Choroid plexus epithelial cell (primary cell): Measurements from ENCODE around the gene SMIM33.
"Not testable (repeated sequence)": the region's sequence is repeated elsewhere in the genome, so short reads cannot be mapped to it uniquely, and the experiment has no call there.

Experiments
- DNase-seq: peaks from one replicate; pipeline ENCODE4 v3.0.0-alpha.2; 2010; ENCODE audit warnings: low read depth
- H3K4me3 ChIP-seq: 2 replicates; pipeline ENCODE4 v1.5.1; 2011; ENCODE audit warnings: low read depth, mild to moderate bottlenecking, control low read depth, low read length, moderate library complexity
- TF ChIP-seq, protein P1 (sequence below): conservative IDR thresholded peaks from 2 replicates; pipeline ENCODE4 v1.5.1; 2011; ENCODE audit warnings: low read depth, mild to moderate bottlenecking, control low read depth, inconsistent platforms, low read length, moderate library complexity

SMIM33 gene

DNA sequence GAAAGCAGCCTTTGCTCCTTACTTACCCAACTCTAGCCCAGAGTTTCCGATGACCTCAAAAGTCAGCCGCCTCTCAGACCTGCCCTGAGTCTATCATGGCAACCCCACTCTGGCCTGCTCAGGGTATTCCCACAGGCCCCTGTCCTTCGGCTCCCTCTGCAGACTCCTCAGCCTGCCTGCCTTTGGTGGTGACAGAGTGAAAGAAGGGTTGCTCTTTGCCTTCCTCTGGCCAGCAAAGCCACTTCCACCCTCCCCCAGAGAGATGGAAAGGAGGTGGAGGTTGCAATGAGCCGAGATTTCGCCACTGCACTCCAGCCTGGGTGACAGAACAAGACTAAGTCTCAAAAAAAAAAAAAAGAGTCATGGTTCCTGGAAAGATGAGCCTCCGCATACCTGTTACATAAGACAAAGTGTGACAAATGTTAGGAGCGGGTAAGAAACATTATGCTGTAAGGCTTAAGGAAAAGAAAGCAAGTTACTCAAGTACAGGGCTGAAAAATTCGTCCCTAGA lies 2.3 kb upstream of the SMIM33 start:
- no peak for DNase-seq
- no peak overlapping the region for H3K4me3 ChIP-seq
- TF ChIP-seq, protein P1, sequence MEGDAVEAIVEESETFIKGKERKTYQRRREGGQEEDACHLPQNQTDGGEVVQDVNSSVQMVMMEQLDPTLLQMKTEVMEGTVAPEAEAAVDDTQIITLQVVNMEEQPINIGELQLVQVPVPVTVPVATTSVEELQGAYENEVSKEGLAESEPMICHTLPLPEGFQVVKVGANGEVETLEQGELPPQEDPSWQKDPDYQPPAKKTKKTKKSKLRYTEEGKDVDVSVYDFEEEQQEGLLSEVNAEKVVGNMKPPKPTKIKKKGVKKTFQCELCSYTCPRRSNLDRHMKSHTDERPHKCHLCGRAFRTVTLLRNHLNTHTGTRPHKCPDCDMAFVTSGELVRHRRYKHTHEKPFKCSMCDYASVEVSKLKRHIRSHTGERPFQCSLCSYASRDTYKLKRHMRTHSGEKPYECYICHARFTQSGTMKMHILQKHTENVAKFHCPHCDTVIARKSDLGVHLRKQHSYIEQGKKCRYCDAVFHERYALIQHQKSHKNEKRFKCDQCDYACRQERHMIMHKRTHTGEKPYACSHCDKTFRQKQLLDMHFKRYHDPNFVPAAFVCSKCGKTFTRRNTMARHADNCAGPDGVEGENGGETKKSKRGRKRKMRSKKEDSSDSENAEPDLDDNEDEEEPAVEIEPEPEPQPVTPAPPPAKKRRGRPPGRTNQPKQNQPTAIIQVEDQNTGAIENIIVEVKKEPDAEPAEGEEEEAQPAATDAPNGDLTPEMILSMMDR = peak; percentile 20

DNA sequence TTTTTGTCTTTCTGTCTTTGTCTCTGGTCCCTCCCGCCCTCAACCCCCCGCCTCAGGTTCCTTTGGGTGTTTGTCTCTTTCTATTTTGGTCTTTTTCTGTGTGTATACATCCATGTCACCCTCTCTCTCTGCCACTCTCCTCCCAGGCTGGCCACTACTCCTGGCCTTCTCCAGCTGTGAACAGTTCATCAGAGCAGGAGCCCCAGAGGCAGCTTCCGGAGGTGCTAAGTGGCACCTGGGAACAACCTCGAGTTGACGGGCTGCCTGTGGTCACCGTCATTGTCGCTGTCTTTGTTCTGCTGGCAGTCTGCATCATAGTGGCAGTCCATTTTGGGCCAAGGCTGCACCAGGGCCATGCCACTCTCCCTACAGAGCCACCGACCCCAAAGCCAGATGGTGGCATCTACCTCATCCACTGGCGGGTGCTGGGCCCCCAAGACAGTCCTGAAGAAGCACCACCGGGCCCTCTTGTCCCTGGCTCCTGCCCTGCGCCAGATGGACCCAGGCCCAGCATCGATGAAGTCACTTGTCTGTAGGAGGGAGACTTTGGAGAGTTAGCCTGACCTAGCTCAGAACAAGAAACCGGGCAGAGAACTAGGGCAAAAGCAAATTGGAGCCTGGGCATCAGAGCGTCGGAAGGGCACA lies 1.7 kb downstream of the SMIM33 start:
- DNase-seq = no peak
- TF ChIP-seq, protein P1 = no peak
- H3K4me3 ChIP-seq = no peak overlapping the region

DNA sequence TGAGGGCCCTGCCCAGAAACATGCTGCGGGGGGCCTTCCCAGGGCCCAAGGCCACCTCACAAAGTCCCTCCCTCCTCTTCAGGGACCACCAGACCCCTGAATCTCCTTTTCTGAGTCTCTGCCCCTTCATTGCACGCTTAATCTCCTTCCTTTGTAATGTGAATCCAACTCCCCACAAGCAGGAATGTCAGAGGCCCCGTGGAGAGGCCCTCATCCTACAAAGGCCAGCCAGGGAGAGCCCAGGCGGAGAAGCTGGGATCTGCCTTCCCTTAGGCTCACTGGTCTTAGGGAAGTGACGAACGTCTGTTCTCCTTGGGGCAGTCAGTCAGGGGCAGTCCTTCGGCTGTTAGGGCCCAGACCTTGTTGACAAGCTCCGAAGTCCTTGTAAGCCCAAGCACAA lies 2.3 kb downstream of the SMIM33 start:
- TF ChIP-seq, protein P1 = no peak
- no peak overlapping the region for H3K4me3 ChIP-seq
- peak; percentile 17 for DNase-seq

DNA sequence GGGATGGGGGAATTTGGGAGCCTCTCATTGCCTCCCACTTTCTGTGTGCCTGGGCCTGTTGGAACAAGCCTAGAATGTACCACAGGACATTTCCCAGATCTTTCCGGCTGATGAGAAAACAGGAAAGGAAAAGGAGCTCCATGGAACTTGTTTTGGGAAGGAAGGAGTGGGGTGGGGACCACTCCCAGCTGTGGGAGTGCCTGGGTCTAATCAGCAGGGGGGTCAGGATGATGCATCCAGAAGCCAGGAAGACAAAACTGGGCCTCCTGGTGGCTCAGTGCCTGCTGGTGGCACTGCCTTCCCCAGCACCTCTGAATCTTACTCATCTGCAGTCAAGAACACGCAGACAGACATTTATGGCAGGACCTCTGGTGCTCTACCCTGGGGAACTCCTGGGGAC lies 2.8 kb downstream of the SMIM33 start:
- H3K4me3 ChIP-seq = no peak overlapping the region
- DNase-seq = no peak
- TF ChIP-seq, protein P1 = no peak

DNA sequence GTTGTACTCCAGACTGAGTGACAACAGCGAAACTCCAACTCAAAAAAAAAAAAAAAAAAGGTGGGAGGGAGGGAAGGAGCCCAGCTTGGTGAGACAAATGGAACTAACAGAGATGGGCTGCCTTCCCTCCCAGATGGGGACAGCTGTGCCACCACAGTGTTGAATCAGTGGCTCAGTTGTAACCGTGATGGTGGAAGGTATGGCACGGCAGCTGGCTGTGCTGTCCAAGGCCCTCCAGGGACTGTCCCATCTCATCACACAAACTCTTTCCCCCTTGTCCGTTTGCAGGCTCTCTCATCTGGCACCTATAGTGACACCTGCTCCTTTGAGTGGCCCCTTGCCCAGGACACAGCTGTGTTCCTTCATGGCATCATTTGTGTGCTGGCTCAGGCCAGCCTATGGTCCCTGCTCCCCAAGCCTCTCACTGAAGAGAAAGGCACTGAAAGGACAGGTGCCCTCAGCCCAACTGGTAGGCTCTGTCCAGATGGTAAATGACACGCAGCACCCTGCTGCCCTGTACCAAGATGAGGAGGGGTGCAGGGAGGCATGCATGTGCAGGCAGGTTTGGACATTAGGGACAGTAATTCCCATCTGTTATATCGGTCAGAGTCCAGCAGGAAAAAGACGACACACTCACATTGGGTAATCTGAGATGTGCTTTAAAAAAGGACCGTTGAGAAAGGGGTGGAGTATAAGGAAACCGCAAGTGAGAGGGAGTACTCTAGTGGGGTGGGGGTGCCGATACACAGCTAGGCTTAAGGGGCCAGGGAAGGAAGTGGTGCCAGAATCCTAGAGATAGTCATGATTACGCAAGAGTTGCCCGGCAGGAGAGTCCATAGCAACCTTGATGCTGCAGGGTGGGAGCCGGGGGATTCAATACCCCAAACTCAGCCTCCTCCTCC lies 4.3 kb downstream of the SMIM33 start:
- TF ChIP-seq, protein P1 = no peak
- no peak overlapping the region for H3K4me3 ChIP-seq
- peak; percentile 83 for DNase-seq

DNA sequence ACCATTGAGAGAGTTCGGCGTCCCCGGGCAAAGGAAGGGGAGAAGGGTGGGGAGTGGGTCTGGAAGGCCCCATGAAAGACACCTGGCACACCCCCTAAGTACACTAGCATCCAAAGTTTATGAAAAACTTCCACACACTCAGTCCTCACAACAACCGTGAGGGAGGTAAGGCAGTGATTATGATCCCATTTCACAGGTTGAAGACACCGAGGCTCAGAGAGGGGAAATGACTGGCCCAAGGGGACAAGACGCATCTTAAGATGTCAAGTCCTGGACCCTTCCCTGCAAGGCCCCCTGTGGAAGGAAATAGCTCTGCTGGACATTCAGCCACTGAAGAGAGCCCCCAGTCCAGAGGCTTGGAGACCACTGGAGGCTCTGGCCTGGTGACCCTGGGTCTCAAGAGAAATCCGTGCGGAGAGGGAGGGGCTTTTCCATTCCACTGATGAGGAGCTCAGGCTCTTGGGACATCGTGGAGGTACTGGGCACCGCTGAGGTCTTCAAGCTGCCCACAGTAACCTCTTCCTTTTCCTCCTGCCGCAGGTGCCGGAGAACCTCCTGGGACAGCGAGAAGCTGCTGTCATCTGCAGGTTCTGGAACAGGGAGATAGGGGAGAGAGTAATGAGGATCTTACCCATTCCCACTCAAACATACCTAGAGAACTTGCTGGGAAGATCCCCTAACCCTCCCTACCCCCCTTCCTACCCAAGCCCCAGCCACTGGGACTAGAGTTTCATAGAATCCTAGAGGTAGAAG lies 5.2 kb downstream of the SMIM33 start:
- no peak overlapping the region for H3K4me3 ChIP-seq
- DNase-seq = no peak
- TF ChIP-seq, protein P1 = no peak

DNA sequence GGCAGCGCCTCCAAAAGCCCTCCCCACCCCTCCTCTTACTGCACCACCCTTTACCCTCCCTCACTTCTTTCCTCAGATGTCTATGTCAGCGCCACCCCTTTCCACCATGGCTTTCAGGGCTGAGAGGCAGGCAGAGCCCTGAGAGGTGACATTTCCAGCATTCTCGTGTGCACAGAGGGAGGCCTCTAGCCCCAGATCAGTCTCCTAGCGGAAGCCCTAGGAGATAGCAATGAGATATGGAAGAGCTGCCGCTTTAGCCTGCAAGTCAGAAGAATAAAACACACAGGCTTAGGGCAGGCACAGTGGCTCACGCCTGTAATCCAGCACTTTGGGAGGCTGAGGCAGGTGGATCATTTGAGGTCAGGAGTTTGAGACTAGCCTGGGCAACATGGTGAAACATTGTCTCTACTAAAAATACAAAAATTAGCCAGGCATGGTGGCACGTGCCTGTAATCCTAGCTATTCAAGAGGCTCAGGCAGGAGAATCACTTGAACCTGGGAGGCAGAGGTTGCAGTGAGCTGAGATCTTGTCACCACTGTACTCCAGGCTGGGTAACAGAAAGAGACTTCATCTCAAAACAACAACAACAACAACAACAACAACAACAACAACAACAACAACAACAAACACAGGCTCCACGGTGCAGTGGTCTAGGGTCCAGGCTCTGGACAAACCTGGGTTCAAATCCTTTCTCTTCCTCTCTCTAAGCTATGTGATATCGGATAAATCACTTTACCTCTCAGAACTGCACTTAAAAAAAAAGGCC lies 8.0 kb downstream of the SMIM33 start:
- not testable (repeated sequence) for H3K4me3 ChIP-seq, DNase-seq

DNA sequence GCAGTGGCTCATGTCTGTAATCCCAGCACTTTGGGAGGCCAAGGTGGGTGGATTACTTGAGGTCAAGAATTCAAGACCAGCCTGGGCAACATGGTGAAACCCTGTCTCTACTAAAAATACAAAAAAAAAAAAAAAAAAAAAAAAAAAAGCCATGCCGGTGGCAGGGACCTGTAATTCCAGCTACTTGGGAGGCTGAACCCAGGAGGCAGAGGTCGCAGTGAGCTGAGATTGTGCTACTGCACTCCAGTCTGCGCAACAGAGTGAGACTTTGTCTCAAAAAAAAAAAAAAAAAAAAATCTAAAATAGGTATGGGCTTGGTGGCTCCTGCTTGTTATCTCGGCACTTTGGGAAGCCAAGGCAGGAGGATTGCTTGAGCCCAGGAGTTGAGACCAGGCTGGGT lies 8.9 kb downstream of the SMIM33 start:
- DNase-seq, H3K4me3 ChIP-seq: not testable (repeated sequence)
